HL-60 (cell line): Measurements from ENCODE around the gene TERT.
"Not testable (repeated sequence)": the region's sequence is repeated elsewhere in the genome, so short reads cannot be mapped to it uniquely, and the experiment has no call there.

Experiments used
- POLR2AphosphoS5 ChIP-seq: IDR thresholded peaks from 2 replicates; pipeline ENCODE4 v1.6.1; 2012; ENCODE audit warnings: low read depth
- TF ChIP-seq, protein P1 (sequence below): IDR thresholded peaks from one replicate; pipeline ENCODE4 v1.5.1; 2011; ENCODE audit warnings: low read length, control low read depth, inconsistent platforms; ENCODE audit not compliant: insufficient read depth

- TF ChIP-seq, protein P1, sequence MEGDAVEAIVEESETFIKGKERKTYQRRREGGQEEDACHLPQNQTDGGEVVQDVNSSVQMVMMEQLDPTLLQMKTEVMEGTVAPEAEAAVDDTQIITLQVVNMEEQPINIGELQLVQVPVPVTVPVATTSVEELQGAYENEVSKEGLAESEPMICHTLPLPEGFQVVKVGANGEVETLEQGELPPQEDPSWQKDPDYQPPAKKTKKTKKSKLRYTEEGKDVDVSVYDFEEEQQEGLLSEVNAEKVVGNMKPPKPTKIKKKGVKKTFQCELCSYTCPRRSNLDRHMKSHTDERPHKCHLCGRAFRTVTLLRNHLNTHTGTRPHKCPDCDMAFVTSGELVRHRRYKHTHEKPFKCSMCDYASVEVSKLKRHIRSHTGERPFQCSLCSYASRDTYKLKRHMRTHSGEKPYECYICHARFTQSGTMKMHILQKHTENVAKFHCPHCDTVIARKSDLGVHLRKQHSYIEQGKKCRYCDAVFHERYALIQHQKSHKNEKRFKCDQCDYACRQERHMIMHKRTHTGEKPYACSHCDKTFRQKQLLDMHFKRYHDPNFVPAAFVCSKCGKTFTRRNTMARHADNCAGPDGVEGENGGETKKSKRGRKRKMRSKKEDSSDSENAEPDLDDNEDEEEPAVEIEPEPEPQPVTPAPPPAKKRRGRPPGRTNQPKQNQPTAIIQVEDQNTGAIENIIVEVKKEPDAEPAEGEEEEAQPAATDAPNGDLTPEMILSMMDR, result not testable (repeated sequence)
- not testable (repeated sequence) for TF ChIP-seq POLR2AphosphoS5
Measured at GRCh38 chr5:1342711-1343110, 47.8 kb upstream of the TERT start.
